ENCODE results near the gene FRMD4B. TPM values are rescaled to one million over a fixed set of nuclear protein-coding genes. Genes with fewer than 3 reads are reported as not detected.

FRMD4B gene
- polyA plus RNA-seq, 2 of the 4 experiments (the other 2 are of a cell fraction): 0.92 to 5.9 TPM

- WGBS (ENCODE audit: missing lambda C conversion rate): 55% methylated on average over 16 of the region's 17 CpGs
- ATAC-seq: no peak
- Histone ChIP-seq H3K4me3 (no peak overlapping the region), H3K27ac (no peak overlapping the region), H3K9me3 (no peaks in the 10 kb centered on the region), H3K4me2 (no peak overlapping the region), H3K4me1 (no peaks in the 10 kb centered on the region)
- ChIA-PET CTCF (interaction anchor here (1.0 kb wide), 2 partner anchors 14 to 64 kb away, joined by 3 read pairs; no protein-coding TSS in a partner anchor), POLR2A (no interaction called here)
- no peak for TF ChIP-seq MAX (IDR thresholded peaks at IDR 0.05)
- no peak for TF ChIP-seq RCOR1 (IDR thresholded peaks at IDR 0.05; ENCODE audit: low read depth, low read length)
- no peak for TF ChIP-seq PHF8 (IDR thresholded peaks at IDR 0.05; ENCODE audit: borderline replicate concordance, low read depth)
- TF ChIP-seq CBX8 (IDR thresholded peaks at IDR 0.05): no peak
- no peak for TF ChIP-seq CHD4 (IDR thresholded peaks at IDR 0.05; ENCODE audit: borderline replicate concordance)
- no peak for TF ChIP-seq SREBF2 (IDR thresholded peaks at IDR 0.05)
- TF ChIP-seq NFE2L2 (conservative IDR thresholded peaks at IDR 0.05; ENCODE audit: low read length): no peak
- no peak for TF ChIP-seq KDM1A (IDR thresholded peaks at IDR 0.05; ENCODE audit: low read depth)
- TF ChIP-seq FOXS1 (CRISPR knock-in tag; IDR thresholded peaks at IDR 0.05): no peak
- TF ChIP-seq TP53 (CRISPR knock-in tag; IDR thresholded peaks at IDR 0.05): no peak
- TF ChIP-seq JUN (IDR thresholded peaks at IDR 0.05): no peak
- no peak for TF ChIP-seq BHLHE40 (IDR thresholded peaks at IDR 0.05; ENCODE audit: low read depth, low read length)
- no peak for TF ChIP-seq PBX3 (IDR thresholded peaks at IDR 0.05)
- TF ChIP-seq RFX5 (IDR thresholded peaks at IDR 0.05): no peak
- TF ChIP-seq EHF (CRISPR knock-in tag; IDR thresholded peaks at IDR 0.05): no peak
- TF ChIP-seq FOSB (CRISPR knock-in tag; IDR thresholded peaks at IDR 0.05): no peak
- DNase-seq (ENCODE audit: low read depth in 1 of 2, low spot score in 1 of 2): no peak
- FAIRE-seq: no peak
These were observed 15.6 kb downstream of the FRMD4B start for GRCh38 chr3:69370156-69370883.

GRCh38 chr3:69368129-69368741 lies 17.7 kb downstream of the FRMD4B start:
- Histone ChIP-seq H3K9me3 (no peaks in the 10 kb centered on the region), H3K4me3 (no peak overlapping the region), H3K4me2 (no peak overlapping the region), H3K27ac (no peak overlapping the region), H3K4me1 (no peaks in the 10 kb centered on the region)
- WGBS (ENCODE audit: missing lambda C conversion rate): 61% methylated on average over 5 of the region's 5 CpGs
- ATAC-seq (no peak), FAIRE-seq (no peak), DNase-seq (ENCODE audit: low read depth in 1 of 2, low spot score in 1 of 2) (no peak)
- TF ChIP-seq RARB (CRISPR knock-in tag; IDR thresholded peaks at IDR 0.05) (no peak), CEBPB (IDR thresholded peaks at IDR 0.05) (no peak), POLR2AphosphoS2 (conservative IDR thresholded peaks at IDR 0.05; ENCODE audit: low read length) (no peak), EHF (CRISPR knock-in tag; IDR thresholded peaks at IDR 0.05) (no peak), NFE2L2 (conservative IDR thresholded peaks at IDR 0.05; ENCODE audit: low read length) (no peak), RNF2 (IDR thresholded peaks at IDR 0.05; ENCODE audit: borderline replicate concordance, low read depth) (no peak), SMC3 (IDR thresholded peaks at IDR 0.05) (no peak), HOXB13 (CRISPR knock-in tag; IDR thresholded peaks at IDR 0.05; ENCODE audit: low read depth) (no peak), ATOH8 (CRISPR knock-in tag; IDR thresholded peaks at IDR 0.05; ENCODE audit: low read depth) (no peak), POLR2A (IDR thresholded peaks at IDR 0.05; ENCODE audit: low read length) (no peak), MYC (IDR thresholded peaks at IDR 0.05; ENCODE audit: borderline replicate concordance, low read length) (no peak), MAFK (IDR thresholded peaks at IDR 0.05; ENCODE audit: partially characterized antibody) (no peak), SREBF2 (IDR thresholded peaks at IDR 0.05) (no peak), NPAS2 (CRISPR knock-in tag; IDR thresholded peaks at IDR 0.05; ENCODE audit: borderline replicate concordance) (no peak), CHD2 (IDR thresholded peaks at IDR 0.05; ENCODE audit: low read length, partially characterized antibody) (no peak), CBX8 (IDR thresholded peaks at IDR 0.05) (no peak), HOXB5 (CRISPR knock-in tag; IDR thresholded peaks at IDR 0.05) (no peak), ZNF302 (CRISPR knock-in tag; IDR thresholded peaks at IDR 0.05) (no peak)
- ChIA-PET POLR2A (no interaction called here), CTCF (no interaction called here)

All from A549 (cell line).